IMR-90 (cell line): Measurements from ENCODE around the gene ATP8B3. TPM values are rescaled to one million over a fixed set of nuclear protein-coding genes. Genes with fewer than 3 reads are reported as not detected.

Source experiments
- ATAC-seq: fragments of 200-7000 bp; cut with Tn5 transposase; 2 replicates; pipeline ENCODE4 v1.9.1; 2020; ENCODE audit warnings: low read depth, mild to moderate bottlenecking, moderate library complexity
- BruUV-seq: library from RNA; stranded (reverse); fragments of 400-500 nt; replicated peaks from 2 replicates; lab custom pipeline; 2021; lab: Mats Ljungman, UMichigan
- CTCF ChIA-PET: fragments of 300-600 bp; formaldehyde crosslinking; extraction: SDS; loops from one replicate; lab custom pipeline; 2021; ENCODE audit warnings: antibody characterized with exemption; lab: Yijun Ruan, JAX
- POLR2A ChIA-PET: fragments of 300-600 bp; sonication (Branson Sonifier 250); formaldehyde crosslinking; loops from one replicate; lab custom pipeline; 2022; ENCODE audit warnings: antibody characterized with exemption; ENCODE audit not compliant: unreplicated experiment; lab: Charles Lee
- DNase-seq: peaks from one replicate; pipeline ENCODE4 v3.0.0; 2013
- H2AFZ ChIP-seq: replicated peaks from 2 replicates; pipeline ENCODE3; 2013; ENCODE audit warnings: low read length, mild to moderate bottlenecking; ENCODE audit not compliant: poor library complexity
- H2AK5ac ChIP-seq: 2 replicates; pipeline ENCODE4 v1.6.1; 2013; ENCODE audit warnings: low read depth, low read length, inconsistent platforms
- H2AK9ac ChIP-seq: replicated peaks from 2 replicates; pipeline ENCODE3; 2013; ENCODE audit warnings: mild to moderate bottlenecking, low read depth, low read length, moderate library complexity; ENCODE audit not compliant: poor library complexity
- H2BK120ac ChIP-seq: 2 replicates; pipeline ENCODE4 v1.6.1; 2013; ENCODE audit warnings: low read depth, low read length, inconsistent platforms
- H2BK15ac ChIP-seq: 3 replicates; pipeline ENCODE4 v1.6.1; 2013; ENCODE audit warnings: low read depth, low read length, inconsistent platforms
- H2BK20ac ChIP-seq: 2 replicates; pipeline ENCODE4 v1.6.1; 2013; ENCODE audit warnings: low read depth, mild to moderate bottlenecking, inconsistent platforms, low read length, moderate library complexity
- H2BK5ac ChIP-seq: 2 replicates; pipeline ENCODE4 v1.6.1; 2013; ENCODE audit warnings: mild to moderate bottlenecking, low read depth, low read length, inconsistent platforms; ENCODE audit not compliant: poor library complexity, severe bottlenecking
- H3K14ac ChIP-seq: replicated peaks from 2 replicates; pipeline ENCODE4 v1.6.1; 2013; ENCODE audit warnings: low read depth, low read length, inconsistent platforms
- H3K18ac ChIP-seq: 2 replicates; pipeline ENCODE4 v1.6.1; 2013; ENCODE audit warnings: low read depth, low read length, control low read depth
- H3K23ac ChIP-seq: 2 replicates; pipeline ENCODE4 v1.6.1; 2013; ENCODE audit warnings: low read depth, low read length, inconsistent platforms
- H3K27ac ChIP-seq: 2 replicates; pipeline ENCODE4 v1.5.1; 2013; ENCODE audit warnings: mild to moderate bottlenecking, control low read depth, low read length; ENCODE audit not compliant: insufficient read depth
- H3K27me3 ChIP-seq: 2 replicates; pipeline ENCODE4 v1.6.1; 2013; ENCODE audit warnings: low read length; ENCODE audit not compliant: control insufficient read depth, insufficient read depth
- H3K36me3 ChIP-seq: 2 replicates; pipeline ENCODE4 v1.6.1; 2013; ENCODE audit warnings: low read length, mixed read lengths; ENCODE audit not compliant: control insufficient read depth, insufficient read depth
- H3K4ac ChIP-seq: 2 replicates; pipeline ENCODE4 v1.6.1; 2013; ENCODE audit warnings: low read depth, low read length, inconsistent platforms
- H3K4me1 ChIP-seq: 2 replicates; pipeline ENCODE4 v1.6.1; 2013; ENCODE audit warnings: low read length, mixed read lengths; ENCODE audit not compliant: control insufficient read depth, insufficient read depth
- H3K4me2 ChIP-seq: 2 replicates; pipeline ENCODE4 v1.6.1; 2013; ENCODE audit warnings: low read depth, mild to moderate bottlenecking, control low read depth, low read length, moderate library complexity
- H3K4me3 ChIP-seq: 2 replicates; pipeline ENCODE4 v1.5.1; 2013; ENCODE audit warnings: low read depth, mild to moderate bottlenecking, control low read depth, low read length, moderate library complexity; ENCODE audit not compliant: insufficient read depth
- H3K56ac ChIP-seq: 2 replicates; pipeline ENCODE4 v1.6.1; 2013; ENCODE audit warnings: low read length, inconsistent platforms; ENCODE audit not compliant: insufficient read depth; ENCODE audit errors: extremely low read depth
- H3K79me1 ChIP-seq, 2 experiments: 2 replicates each; pipeline ENCODE4 v1.6.1; 2013; ENCODE audit warnings: low read length in 2 of 2, inconsistent platforms in 1 of 2, low read depth in 1 of 2
- H3K9ac ChIP-seq: 2 replicates; pipeline ENCODE4 v1.6.1; 2013; ENCODE audit warnings: low read depth, low read length, control low read depth
- H3K9me1 ChIP-seq: 2 replicates; pipeline ENCODE4 v1.6.1; 2013; ENCODE audit warnings: low read length, inconsistent platforms; ENCODE audit not compliant: insufficient read depth
- H3K9me3 ChIP-seq: 2 replicates; pipeline ENCODE4 v1.6.1; 2013; ENCODE audit warnings: low read length; ENCODE audit not compliant: control insufficient read depth, insufficient read depth
- H4K20me1 ChIP-seq: 2 replicates; pipeline ENCODE4 v1.6.1; 2013; ENCODE audit warnings: low read length, inconsistent platforms; ENCODE audit not compliant: insufficient read depth
- H4K5ac ChIP-seq: 2 replicates; pipeline ENCODE4 v1.6.1; 2013; ENCODE audit warnings: mild to moderate bottlenecking, low read depth, low read length, control low read depth
- H4K8ac ChIP-seq, 2 experiments: 2 replicates each; pipeline ENCODE4 v1.6.1; 2013; ENCODE audit warnings: low read depth in 2 of 2, low read length in 2 of 2, control low read depth in 1 of 2, inconsistent platforms in 1 of 2
- H4K91ac ChIP-seq: 2 replicates; pipeline ENCODE4 v1.6.1; 2013; ENCODE audit warnings: low read depth, low read length, inconsistent platforms; ENCODE audit not compliant: insufficient read depth
- POLR2A ChIP-seq: IDR thresholded peaks from 2 replicates; pipeline ENCODE4 v1.6.1; 2012; ENCODE audit warnings: mild to moderate bottlenecking, low read depth, low read length
- WGBS, 2 experiments: methylation state at CpG; one replicate each; pipeline versions ENCODE4 v1.1.5 to v1.1.7; 2013; ENCODE audit warnings: missing lambda C conversion rate in 2 of 2; ENCODE audit not compliant: insufficient read length in 1 of 2; ENCODE audit errors: extremely low coverage in 2 of 2; 5-methylcytosine and 5-hydroxymethylcytosine counted together
- dilution Hi-C: fragments of 300-500 bp; cut with HindIII; formaldehyde crosslinking; loops from one replicate; pipeline ENCODE4 v1.14.3; 2018; ENCODE audit warnings: low sequenced_read_pairs; ENCODE audit not compliant: unreplicated experiment
- in situ Hi-C: fragments of 300-500 bp; cut with MboI; formaldehyde crosslinking; loops from 3 replicates; pipeline ENCODE4 v1.14.3; 2019; ENCODE audit warnings: low sequenced_read_pairs, inconsistent platforms, mixed read lengths
- intact Hi-C: fragments of 100-400 bp; cut with micrococcal nuclease; formaldehyde crosslinking; loops from 2 replicates; pipeline ENCODE4 v1.10.0; 2022
- polyA plus RNA-seq, 3 experiments: library from polyadenylated mRNA; depleted of rRNA; stranded (reverse); fragments of >200 nt; gene quantifications; 2 replicates each; pipeline ENCODE4 v1.2.3, GENCODE V29; 2012; ENCODE audit warnings: low replicate concordance in 1 of 3
- total RNA-seq: library from RNA; depleted of rRNA; stranded (reverse); fragments of >200 nt; gene quantifications from 2 replicates; pipeline ENCODE4 v1.2.3, GENCODE V29; 2012

ATP8B3 gene
- total and polyA plus RNA-seq, 2 of the 4 experiments (the other 2 are of a cell fraction), result 1.6 to 8.1 TPM

DNA sequence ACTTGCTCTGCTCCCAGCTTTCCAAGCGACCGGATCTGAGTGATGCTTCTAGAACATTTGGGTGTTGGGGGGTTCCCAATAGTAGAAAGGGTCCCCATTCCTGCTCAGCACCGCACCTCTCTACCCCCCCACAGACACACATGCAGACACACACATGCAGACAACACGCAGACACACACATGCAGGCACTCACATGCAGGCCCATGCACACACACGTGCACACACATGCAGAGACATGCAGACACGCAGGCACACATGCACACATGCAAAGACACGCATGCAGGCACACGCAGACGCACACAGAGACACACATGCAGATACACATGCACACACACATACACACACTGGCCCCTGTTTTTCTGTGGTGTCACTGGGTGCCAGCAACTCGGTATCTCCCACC is 34.9 kb downstream of the ATP8B3 start:
- ChIA-PET CTCF (no interaction called here), POLR2A (no interaction called here)
- Histone ChIP-seq H3K27ac (no peak overlapping the region), H3K4me3 (no peak overlapping the region), H2BK15ac (no peak overlapping the region), H3K79me1 (no peaks in the 10 kb centered on the region), H3K36me3 (no peaks in the 10 kb centered on the region), H4K91ac (no peak overlapping the region), H3K9me1 (no peaks in the 10 kb centered on the region), H4K8ac (no peak overlapping the region), H3K4me2 (no peak overlapping the region), H3K9me3 (peaks cover 16% of the 10 kb centered on the region), H2AK9ac (no peak overlapping the region), H3K27me3 (peaks cover 70% of the 10 kb centered on the region), H2AK5ac (no peak overlapping the region), H2BK20ac (no peak overlapping the region), H3K14ac (no peak overlapping the region), H3K9ac (no peak overlapping the region), H4K20me1 (no peaks in the 10 kb centered on the region), H2BK5ac (no peak overlapping the region), H3K4ac (no peak overlapping the region), H3K18ac (no peak overlapping the region), H3K4me1 (no peaks in the 10 kb centered on the region), H3K56ac (no peak overlapping the region), H2AFZ (peak overlapping the region; percentile 65), H2BK120ac (no peak overlapping the region), H3K23ac (no peak overlapping the region), H4K5ac (no peak overlapping the region)
- TF ChIP-seq POLR2A, result no peak
- dilution Hi-C loops, result no loop called here
- BruUV-seq, result no TSS peak
- intact Hi-C loops, result no loop called here
- DNase-seq, result no peak
- WGBS, 2 experiments, result 60% methylated on average over 6 of the region's 10 CpGs; no CpG with 5 or more reads in 1 of the 2 experiments
- ATAC-seq, result no peak
- in situ Hi-C loops, result loop anchor here (25.0 kb wide), 1 partner anchor 240 kb away; no protein-coding TSS in a partner anchor
